Tongue (tissue), 2 donors: Measurements from ENCODE around the gene TGM1. TPM values are rescaled to one million over a fixed set of nuclear protein-coding genes. Genes with fewer than 3 reads are reported as not detected.
"Not testable (repeated sequence)": the region's sequence is repeated elsewhere in the genome, so short reads cannot be mapped to it uniquely, and the experiment has no call there.

Source experiments
- DNase-seq: peaks from one replicate; pipeline ENCODE4 v3.0.0-alpha.2; 2015
- total RNA-seq: library from RNA; depleted of rRNA; stranded (reverse); fragments of >200 nt; gene quantifications from one replicate; pipeline ENCODE4 v1.2.3, GENCODE V29; 2014

Gene TGM1
- total RNA-seq, 1 donor from 2014 or later: 29.0 TPM

- no peak for DNase-seq
Observed at GRCh38 chr14:24233538-24233866, 29.5 kb downstream of the TGM1 start.

- peak; percentile 22 for DNase-seq
Observed at GRCh38 chr14:24232645-24233537, 30.1 kb downstream of the TGM1 start, which contains the start of gene GMPR2. GMPR2 (plus strand) TSS chr14:24232929; CDS start chr14:24233254, 325 bp downstream.

- DNase-seq: peak; percentile 96
Observed at GRCh38 chr14:24232121-24232644, 30.8 kb downstream of the TGM1 start, which contains the start of gene NEDD8. NEDD8 (minus strand) TSS chr14:24232367; CDS start chr14:24232267, 100 bp downstream.

GRCh38 chr14:24231263-24232120 lies 31.5 kb downstream of the TGM1 start:
- DNase-seq: no peak

- DNase-seq: no peak
Observed at GRCh38 chr14:24228902-24229301, 34.1 kb downstream of the TGM1 start.

- DNase-seq: no peak
Observed at GRCh38 chr14:24226473-24226872, 36.5 kb downstream of the TGM1 start.

- DNase-seq: no peak
Observed at GRCh38 chr14:24224618-24225071, 38.3 kb downstream of the TGM1 start.

- DNase-seq: not testable (repeated sequence)
Observed at GRCh38 chr14:24222987-24223386, 40.0 kb downstream of the TGM1 start.

- no peak for DNase-seq
Observed at GRCh38 chr14:24219521-24219920, 43.5 kb downstream of the TGM1 start.

GRCh38 chr14:24219080-24219479 lies 43.9 kb downstream of the TGM1 start:
- DNase-seq: no peak

- DNase-seq: not testable (repeated sequence)
Observed at GRCh38 chr14:24216876-24217275, 46.1 kb downstream of the TGM1 start.

- DNase-seq: no peak
Observed at GRCh38 chr14:24216345-24216699, 46.7 kb downstream of the TGM1 start.

GRCh38 chr14:24215495-24216344 lies 47.3 kb downstream of the TGM1 start, which contains the start of gene MDP1:
MDP1 (minus strand) TSS chr14:24216066; CDS start chr14:24215955, 111 bp downstream.
- DNase-seq: peak; percentile 94

GRCh38 chr14:24213866-24214662 lies 48.9 kb downstream of the TGM1 start:
- no peak for DNase-seq

GRCh38 chr14:24212924-24213865 lies 49.8 kb downstream of the TGM1 start, which contains the start of gene CHMP4A:
CHMP4A (minus strand) TSS chr14:24213488; CDS start chr14:24213439, 49 bp downstream.
- DNase-seq: peak; percentile 99

GRCh38 chr14:24211311-24211710 lies 51.7 kb downstream of the TGM1 start:
- DNase-seq: no peak

- DNase-seq: no peak
Observed at GRCh38 chr14:24207625-24208024, 55.4 kb downstream of the TGM1 start.

GRCh38 chr14:24207104-24207551 lies 55.8 kb downstream of the TGM1 start:
- DNase-seq: no peak
